Activated CD8-positive, alpha-beta T cell treated with anti-CD3 and anti-CD28 coated beads for 36 hours (primary cell): Measurements from ENCODE around the gene XKRX. TPM values are rescaled to one million over a fixed set of nuclear protein-coding genes. Genes with fewer than 3 reads are reported as not detected.

Experiments used
- ATAC-seq: fragments of 200-7000 bp; cut with Tn5 transposase; one replicate; pipeline ENCODE4 v1.10.0; 2021; ENCODE audit warnings: mild to moderate bottlenecking, moderate library complexity
- CTCF ChIA-PET: fragments of 350-600 bp; sonication (Branson Sonifier 250); formaldehyde crosslinking; loops from one replicate; lab custom pipeline; 2021; ENCODE audit warnings: antibody characterized with exemption; lab: Charles Lee
- POLR2A ChIA-PET: fragments of 350-600 bp; sonication (Branson Sonifier 250); formaldehyde crosslinking; loops from one replicate; lab custom pipeline; 2021; ENCODE audit warnings: antibody characterized with exemption; lab: Charles Lee
- DNase-seq: peaks from one replicate; pipeline ENCODE4 v3.0.0-alpha.2; 2020
- H3K27ac Mint-ChIP-seq: one replicate; pipeline ENCODE4 v1.8.0; 2021; ENCODE audit warnings: mild to moderate bottlenecking, mixed read lengths
- H3K27me3 Mint-ChIP-seq: one replicate; pipeline ENCODE4 v1.8.0; 2021; ENCODE audit warnings: mixed read lengths
- H3K36me3 Mint-ChIP-seq: one replicate; pipeline ENCODE4 v1.8.0; 2021; ENCODE audit warnings: low read depth, mixed read lengths
- H3K4me1 Mint-ChIP-seq: one replicate; pipeline ENCODE4 v1.8.0; 2021; ENCODE audit warnings: low read depth, mixed read lengths
- H3K4me3 Mint-ChIP-seq: one replicate; pipeline ENCODE4 v1.8.0; 2021; ENCODE audit warnings: mild to moderate bottlenecking, moderate library complexity, mixed read lengths
- H3K9me3 Mint-ChIP-seq: one replicate; pipeline ENCODE4 v1.8.0; 2021; ENCODE audit warnings: mixed read lengths
- CTCF ChIP-seq: fragments of 200-600 bp; IDR thresholded peaks from one replicate; pipeline ENCODE4 v1.8.0; 2022; ENCODE audit warnings: antibody characterized with exemption, mild to moderate bottlenecking
- intact Hi-C: fragments of 100-400 bp; cut with micrococcal nuclease; formaldehyde crosslinking; loops from one replicate; pipeline ENCODE4 v1.10.0; 2022
- total RNA-seq, 2 experiments: library from RNA; stranded (reverse); gene quantifications; one replicate each; pipeline ENCODE4 v1.2.3, GENCODE V29; 2021

Gene XKRX
- total RNA-seq: under 1 TPM; 0.43 to 0.49 TPM

- Mint-ChIP-seq H3K27me3 (no peaks in the 10 kb centered on the region), H3K27ac (peak within 1 kb of the TSS; percentile 66), H3K4me3 (peak within 1 kb of the TSS; percentile 82), H3K36me3 (peaks cover 3% of the 10 kb centered on the region), H3K9me3 (peaks cover 4% of the 10 kb centered on the region), H3K4me1 (peaks cover 47% of the 10 kb centered on the region)
- CTCF ChIA-PET: interaction anchor here (0.8 kb wide), 1 partner anchor 359 kb away, joined by 3 read pairs; no protein-coding TSS in a partner anchor
- ATAC-seq: peak; percentile 82
- intact Hi-C loops: loop anchor here (2.0 kb wide), 1 partner anchor 66 kb away; no protein-coding TSS in a partner anchor
- peak; percentile 73 for DNase-seq
- no peak for TF ChIP-seq CTCF
- POLR2A ChIA-PET: interaction anchor here (0.7 kb wide), 1 partner anchor 12 kb away, joined by 3 read pairs; no protein-coding TSS in a partner anchor
Measured at GRCh38 chrX:100928660-100929613, at the start of gene XKRX. Gene XKRX, minus strand, starts transcription at chrX:100928917. Its CDS starts 613 bp downstream, at chrX:100928304.

- Mint-ChIP-seq H3K36me3 (no peaks in the 10 kb centered on the region), H3K27ac (no peak overlapping the region), H3K4me1 (no peaks in the 10 kb centered on the region), H3K4me3 (no peak overlapping the region), H3K27me3 (no peaks in the 10 kb centered on the region), H3K9me3 (no peaks in the 10 kb centered on the region)
- intact Hi-C loops: no loop called here
- ATAC-seq: no peak
- no peak for DNase-seq
- ChIA-PET CTCF (no interaction called here), POLR2A (no interaction called here)
- TF ChIP-seq CTCF: no peak
Measured at GRCh38 chrX:100976211-100976610, 47.5 kb upstream of the XKRX start.

- intact Hi-C loops: no loop called here
- TF ChIP-seq CTCF: no peak
Measured at GRCh38 chrX:100975212-100975611, 46.5 kb upstream of the XKRX start.

GRCh38 chrX:100973411-100973810, 44.7 kb upstream of the XKRX start:
- intact Hi-C loops: no loop called here

More at GRCh38 chrX:100975212-100975611, 46.5 kb upstream of the XKRX start:
- Mint-ChIP-seq H3K4me1 (no peaks in the 10 kb centered on the region), H3K27me3 (no peaks in the 10 kb centered on the region), H3K36me3 (no peaks in the 10 kb centered on the region), H3K27ac (no peak overlapping the region), H3K4me3 (no peak overlapping the region), H3K9me3 (no peaks in the 10 kb centered on the region)
- ChIA-PET POLR2A (no interaction called here), CTCF (no interaction called here)
- DNase-seq (no peak), ATAC-seq (no peak)

More at GRCh38 chrX:100973411-100973810, 44.7 kb upstream of the XKRX start:
- DNase-seq (no peak), ATAC-seq (no peak)
- Mint-ChIP-seq H3K27ac (no peak overlapping the region), H3K9me3 (no peaks in the 10 kb centered on the region), H3K36me3 (no peaks in the 10 kb centered on the region), H3K4me3 (no peak overlapping the region), H3K4me1 (no peaks in the 10 kb centered on the region), H3K27me3 (no peaks in the 10 kb centered on the region)
- ChIA-PET CTCF (no interaction called here), POLR2A (no interaction called here)
- no peak for TF ChIP-seq CTCF
